Sigmoid colon (tissue), 7 donors: ENCODE measurements around the gene PRICKLE2. TPM values are rescaled to one million over a fixed set of nuclear protein-coding genes. Genes with fewer than 3 reads are reported as not detected.

Experiments used
- DNase-seq: peaks from one replicate; pipeline ENCODE4 v3.0.0-alpha.2; 2019
- H3K27ac ChIP-seq, 4 donors: fragments of 200-600 bp; sonication (generic); one replicate each; pipeline ENCODE4 v1.5.1; 2016 to 2019; ENCODE audit warnings: mild to moderate bottlenecking in 1 of 4
- H3K27me3 ChIP-seq, 3 donors: fragments of 200-600 bp; sonication (generic); one replicate each; pipeline ENCODE4 v1.5.1; 2019; ENCODE audit warnings: mild to moderate bottlenecking in 1 of 3
- H3K36me3 ChIP-seq, 4 donors: fragments of 200-600 bp; sonication (generic); one replicate each; pipeline ENCODE4 v1.5.1; 2016 to 2019
- H3K4me1 ChIP-seq, 4 donors: fragments of 200-600 bp; sonication (generic); one replicate each; pipeline ENCODE4 v1.5.1; 2017 to 2019
- H3K4me3 ChIP-seq, 4 donors: fragments of 200-600 bp; sonication (generic); one replicate each; pipeline ENCODE4 v1.5.1; 2017 to 2019; ENCODE audit warnings: mild to moderate bottlenecking in 2 of 4, moderate library complexity in 1 of 4
- H3K9me3 ChIP-seq, 4 donors: fragments of 200-600 bp in 3 of 4; sonication (generic) in 3 of 4; one replicate each; pipeline versions ENCODE4 v1.5.1 to v1.6.1; 2013 to 2019
- CTCF ChIP-seq, 4 experiments: fragments of 450-650 bp in 3 of 4; fragments of 200-600 bp in 1 of 4; IDR thresholded peaks; one replicate each; pipeline ENCODE4 v1.5.1; 2016 to 2019; ENCODE audit warnings: antibody characterized with exemption in 4 of 4, mild to moderate bottlenecking in 3 of 4, moderate library complexity in 2 of 4
- EP300 ChIP-seq, 4 donors: sonication (generic); formaldehyde crosslinking; IDR thresholded peaks; one replicate each; pipeline ENCODE4 v1.6.1; 2017; ENCODE audit warnings: antibody characterized with exemption in 4 of 4
- POLR2A ChIP-seq, 2 donors: fragments of 450-650 bp; IDR thresholded peaks; one replicate each; pipeline ENCODE4 v1.6.1; 2016; ENCODE audit warnings: antibody characterized with exemption in 2 of 2, mild to moderate bottlenecking in 2 of 2, moderate library complexity in 2 of 2
- POLR2AphosphoS5 ChIP-seq, 4 donors: sonication (generic); formaldehyde crosslinking; IDR thresholded peaks; one replicate each; pipeline ENCODE4 v1.6.1; 2017; ENCODE audit warnings: antibody characterized with exemption in 4 of 4
- WGBS, 2 donors: extraction: QIAGEN DNeasy Blood & Tissue Kit; methylation state at CpG; one replicate each; pipeline ENCODE4 v1.1.7; 2013; 5-methylcytosine and 5-hydroxymethylcytosine counted together
- intact Hi-C: fragments of 100-400 bp; cut with DNase I; formaldehyde crosslinking; loops from one replicate; pipeline ENCODE4 v1.15.1; 2023
- polyA plus RNA-seq, 3 donors: library from polyadenylated mRNA; stranded (reverse); fragments of 200-250 nt; gene quantifications; one replicate each; pipeline ENCODE4 v1.2.3, GENCODE V29; 2013
- total RNA-seq, 4 donors: library from RNA; depleted of rRNA; stranded (reverse); fragments of >200 nt; gene quantifications; one replicate each; pipeline ENCODE4 v1.1.0, GENCODE V29; 2016
- donor health status: healthy with polysubstance abuse.
- donor health status: Bipolar disorder and iron deficiency.
- donor health status: healthy.

Gene PRICKLE2
- total and polyA plus RNA-seq, 7 donors = 0.69 to 96.7 (median 61.1) TPM

- intact Hi-C loops = no loop called here
- no peaks in the 10 kb centered on the region for H3K9me3 ChIP-seq
- H3K36me3 ChIP-seq = no peaks in the 10 kb centered on the region
Observed at GRCh38 chr3:64070704-64071103, 154.6 kb downstream of the PRICKLE2 start.

GRCh38 chr3:64067506-64068346 is 157.5 kb downstream of the PRICKLE2 start:
- Histone ChIP-seq H3K9me3 (no peaks in the 10 kb centered on the region), H3K36me3 (no peaks in the 10 kb centered on the region), H3K4me3 (no peak overlapping the region), H3K27ac (no peak overlapping the region), H3K4me1 (no peaks in the 10 kb centered on the region), H3K27me3 (no peaks in the 10 kb centered on the region)
- DNase-seq = no peak
- intact Hi-C loops = no loop called here
- WGBS, 2 donors = 75 to 76% methylated on average over 10 of the region's 10 CpGs
- TF ChIP-seq CTCF (IDR thresholded peaks at IDR 0.05) (no peak), POLR2AphosphoS5 (IDR thresholded peaks at IDR 0.05) (no peak), POLR2A (IDR thresholded peaks at IDR 0.05) (no peak), EP300 (IDR thresholded peaks at IDR 0.05) (no peak)

More at GRCh38 chr3:64070704-64071103, 154.6 kb downstream of the PRICKLE2 start:
- no peak for DNase-seq
- TF ChIP-seq CTCF (IDR thresholded peaks at IDR 0.05) (no peak), POLR2A (IDR thresholded peaks at IDR 0.05) (no peak), POLR2AphosphoS5 (IDR thresholded peaks at IDR 0.05) (no peak), EP300 (IDR thresholded peaks at IDR 0.05) (no peak)
- no peaks in the 10 kb centered on the region for H3K27me3 ChIP-seq
- no peaks in the 10 kb centered on the region for H3K4me1 ChIP-seq
- no peak overlapping the region for H3K27ac ChIP-seq
- H3K4me3 ChIP-seq = no peak overlapping the region

GRCh38 chr3:64064804-64065203 is 160.5 kb downstream of the PRICKLE2 start:
- Histone ChIP-seq H3K36me3 (no peaks in the 10 kb centered on the region), H3K27ac (no peak overlapping the region), H3K4me1 (no peaks in the 10 kb centered on the region), H3K4me3 (no peak overlapping the region), H3K27me3 (no peaks in the 10 kb centered on the region), H3K9me3 (no peaks in the 10 kb centered on the region)
- intact Hi-C loops = no loop called here
- 92 to 96% methylated on average over 2 of the region's 2 CpGs for WGBS, 2 donors
- no peak for TF ChIP-seq POLR2A (IDR thresholded peaks at IDR 0.05)
- no peak for TF ChIP-seq POLR2AphosphoS5 (IDR thresholded peaks at IDR 0.05)
- no peak for TF ChIP-seq EP300 (IDR thresholded peaks at IDR 0.05)
- no peak for TF ChIP-seq CTCF (IDR thresholded peaks at IDR 0.05)
- DNase-seq = no peak

GRCh38 chr3:64063983-64064438 is 161.3 kb downstream of the PRICKLE2 start:
- no peaks in the 10 kb centered on the region for H3K27me3 ChIP-seq
- no peak for DNase-seq
- 76 to 86% methylated on average over 2 of the region's 2 CpGs for WGBS, 2 donors
- no peaks in the 10 kb centered on the region for H3K9me3 ChIP-seq
- H3K36me3 ChIP-seq = no peaks in the 10 kb centered on the region
- intact Hi-C loops = no loop called here
- H3K4me1 ChIP-seq = no peaks in the 10 kb centered on the region
- TF ChIP-seq POLR2AphosphoS5 (IDR thresholded peaks at IDR 0.05) (no peak), CTCF (IDR thresholded peaks at IDR 0.05) (no peak), EP300 (IDR thresholded peaks at IDR 0.05) (no peak), POLR2A (IDR thresholded peaks at IDR 0.05) (no peak)
- H3K4me3 ChIP-seq = no peak overlapping the region
- no peak overlapping the region for H3K27ac ChIP-seq
